Lower lobe of right lung (tissue), 2 donors: ENCODE data around the gene IFT80. TPM values are rescaled to one million over a fixed set of nuclear protein-coding genes. Genes with fewer than 3 reads are reported as not detected.

Experiments used
- ATAC-seq, 2 donors: fragments of 200-7000 bp; cut with Tn5 transposase; one replicate each; pipeline ENCODE4 v1.9.1; 2020 to 2022; ENCODE audit warnings: mild to moderate bottlenecking in 2 of 2, moderate library complexity in 2 of 2
- DNase-seq: peaks from one replicate; pipeline ENCODE4 v3.0.0-alpha.2; 2020
- H3K27ac ChIP-seq: fragments of 200-600 bp; one replicate; pipeline ENCODE4 v1.8.0; 2022
- H3K27me3 ChIP-seq: fragments of 200-600 bp; one replicate; pipeline ENCODE4 v1.8.0; 2022; ENCODE audit warnings: low read depth
- H3K36me3 ChIP-seq: fragments of 200-600 bp; one replicate; pipeline ENCODE4 v1.8.0; 2022; ENCODE audit warnings: mild to moderate bottlenecking
- H3K4me1 ChIP-seq: fragments of 200-600 bp; one replicate; pipeline ENCODE4 v1.8.0; 2022
- H3K4me3 ChIP-seq: fragments of 200-600 bp; one replicate; pipeline ENCODE4 v1.8.0; 2022; ENCODE audit warnings: mild to moderate bottlenecking
- H3K9me3 ChIP-seq: fragments of 200-600 bp; one replicate; pipeline ENCODE4 v1.8.0; 2022
- CTCF ChIP-seq: fragments of 200-600 bp; IDR thresholded peaks from one replicate; pipeline ENCODE4 v1.8.0; 2022; ENCODE audit warnings: antibody characterized with exemption, mild to moderate bottlenecking
- intact Hi-C: fragments of 100-400 bp; cut with DNase I; formaldehyde crosslinking; loops from one replicate; pipeline ENCODE4 v1.11.0; 2022
- total RNA-seq: library from RNA; stranded (reverse); fragmentation: NEBNext Ultra II Directional; extraction: Animal tissue kit (Norgen Biotek cat#: 25700); gene quantifications from one replicate; pipeline ENCODE4 v1.2.1, GENCODE V29; 2021
- donor health status: DM: no; HTN: yes; CAD: no; lungs with severe emphysema.

The IFT80 gene
- total RNA-seq, 1 donor from 2014 or later, result 37.7 TPM

DNA sequence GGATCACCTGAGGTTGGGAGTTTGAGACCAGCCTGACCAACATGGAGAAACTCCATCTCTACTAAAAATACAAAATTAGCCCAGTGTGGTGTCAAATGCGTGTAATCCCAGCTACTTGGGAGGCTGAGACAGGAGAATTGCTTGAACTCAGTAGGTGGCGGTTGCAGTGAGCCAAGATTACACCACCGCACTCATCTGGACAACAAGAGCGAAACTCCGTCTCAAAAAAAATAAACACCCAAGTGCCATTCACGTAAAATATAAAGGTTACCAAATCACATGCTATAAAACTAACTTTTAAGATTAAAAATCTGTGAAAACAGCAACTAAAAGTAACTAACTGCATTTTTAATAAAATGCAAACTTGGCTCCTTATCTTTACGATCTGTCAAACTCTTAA lies 41.7 kb upstream of the IFT80 start:
- Histone ChIP-seq H3K27me3 (no peaks in the 10 kb centered on the region), H3K9me3 (no peaks in the 10 kb centered on the region), H3K4me3 (no peak overlapping the region), H3K36me3 (peaks cover 2% of the 10 kb centered on the region), H3K4me1 (no peaks in the 10 kb centered on the region), H3K27ac (no peak overlapping the region)
- DNase-seq, result no peak
- no peak for TF ChIP-seq CTCF
- intact Hi-C loops, result no loop called here
- no peak for ATAC-seq

DNA sequence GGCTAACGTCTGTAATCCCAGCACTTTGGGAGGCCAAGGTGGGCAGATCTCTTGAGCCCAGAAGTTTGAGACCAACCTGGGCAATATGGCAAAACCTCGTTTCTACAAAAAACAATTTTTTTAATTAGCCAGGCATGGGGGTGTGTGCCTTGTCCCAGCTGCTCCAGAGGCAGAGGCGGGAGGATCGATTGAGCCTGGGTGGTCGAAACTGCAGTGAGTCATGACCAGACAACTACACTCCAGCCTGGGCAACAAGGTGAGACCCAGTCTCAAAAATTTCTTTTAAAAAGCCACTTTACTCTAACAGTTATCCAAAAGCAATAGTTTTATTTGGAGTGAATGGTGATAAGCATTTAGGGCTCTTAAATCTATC lies 38.0 kb upstream of the IFT80 start:
- no peak overlapping the region for H3K4me3 ChIP-seq
- no peaks in the 10 kb centered on the region for H3K9me3 ChIP-seq
- TF ChIP-seq CTCF, result no peak
- intact Hi-C loops, result no loop called here
- H3K4me1 ChIP-seq, result no peaks in the 10 kb centered on the region
- no peak for ATAC-seq
- peaks cover 37% of the 10 kb centered on the region for H3K36me3 ChIP-seq
- H3K27me3 ChIP-seq, result no peaks in the 10 kb centered on the region
- no peak overlapping the region for H3K27ac ChIP-seq
- no peak for DNase-seq

DNA sequence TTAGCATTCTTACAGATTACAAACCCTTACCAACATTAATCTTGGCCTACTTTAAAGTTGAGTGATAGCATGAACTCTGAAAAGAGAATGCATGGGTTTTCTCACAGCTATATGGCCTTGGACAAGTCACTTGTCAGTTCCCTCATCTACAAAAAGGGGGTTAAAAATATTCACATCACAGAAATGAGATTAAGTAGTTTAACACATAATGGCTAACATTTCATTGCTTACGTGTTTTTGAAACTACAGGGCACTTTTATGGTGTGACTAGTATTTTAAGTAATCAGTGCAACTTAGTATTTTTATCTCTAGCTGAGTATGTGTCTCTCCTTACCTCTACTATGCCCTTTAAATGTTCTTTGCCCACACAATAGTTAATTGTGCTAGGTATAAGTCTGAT lies 36.7 kb upstream of the IFT80 start:
- ATAC-seq, result no peak
- Histone ChIP-seq H3K27ac (no peak overlapping the region), H3K27me3 (no peaks in the 10 kb centered on the region), H3K9me3 (no peaks in the 10 kb centered on the region), H3K4me3 (no peak overlapping the region), H3K4me1 (no peaks in the 10 kb centered on the region), H3K36me3 (peaks cover 50% of the 10 kb centered on the region)
- no peak for DNase-seq
- TF ChIP-seq CTCF, result no peak
- intact Hi-C loops, result no loop called here

- DNase-seq (no peak), ATAC-seq (no peak)
- Histone ChIP-seq H3K36me3 (peaks cover 56% of the 10 kb centered on the region), H3K27ac (no peak overlapping the region), H3K4me1 (no peaks in the 10 kb centered on the region), H3K4me3 (no peak overlapping the region), H3K9me3 (no peaks in the 10 kb centered on the region), H3K27me3 (no peaks in the 10 kb centered on the region)
- intact Hi-C loops, result no loop called here
- TF ChIP-seq CTCF, result no peak
These were observed 36.1 kb upstream of the IFT80 start for GRCh38 chr3:160435095-160435494.

DNA sequence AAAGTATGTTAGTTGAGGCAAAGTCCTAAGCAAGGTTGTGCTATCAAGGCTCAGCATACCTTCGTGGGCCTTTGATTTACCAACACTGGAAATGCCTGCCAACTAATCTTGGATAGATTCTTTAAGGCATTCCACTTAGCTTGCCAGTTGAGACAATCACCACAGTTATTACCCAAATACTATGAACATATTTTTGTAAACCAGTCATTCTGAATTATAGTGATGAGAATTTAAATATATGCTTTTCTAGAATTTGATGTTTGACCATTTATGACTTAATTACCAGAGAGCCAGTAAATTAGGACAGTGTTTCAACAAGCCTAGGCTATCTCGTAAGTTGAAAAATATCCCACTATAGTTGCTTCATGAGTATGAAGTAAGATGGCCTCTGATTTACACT lies 35.0 kb upstream of the IFT80 start:
- TF ChIP-seq CTCF, result no peak

GRCh38 chr3:160427832-160428424 lies 28.9 kb upstream of the IFT80 start:
- no peak overlapping the region for H3K27ac ChIP-seq
- intact Hi-C loops, result no loop called here

More for the DNA sequence above, 35.0 kb upstream of the IFT80 start:
- no peak for ATAC-seq
- DNase-seq, result no peak
- H3K4me1 ChIP-seq, result no peaks in the 10 kb centered on the region
- intact Hi-C loops, result no loop called here
- H3K9me3 ChIP-seq, result no peaks in the 10 kb centered on the region
- H3K27ac ChIP-seq, result no peak overlapping the region
- no peak overlapping the region for H3K4me3 ChIP-seq
- H3K36me3 ChIP-seq, result peaks cover 67% of the 10 kb centered on the region
- no peaks in the 10 kb centered on the region for H3K27me3 ChIP-seq

More at GRCh38 chr3:160427832-160428424, 28.9 kb upstream of the IFT80 start:
- H3K4me3 ChIP-seq, result no peak overlapping the region
- H3K36me3 ChIP-seq, result peaks cover 97% of the 10 kb centered on the region
- no peaks in the 10 kb centered on the region for H3K4me1 ChIP-seq
- H3K9me3 ChIP-seq, result no peaks in the 10 kb centered on the region
- no peak for DNase-seq
- no peaks in the 10 kb centered on the region for H3K27me3 ChIP-seq
- ATAC-seq, result no peak
- TF ChIP-seq CTCF, result no peak
